Sigmoid colon (tissue), 7 donors: ENCODE data around the gene FALEC. TPM values are rescaled to one million over a fixed set of nuclear protein-coding genes. Genes with fewer than 3 reads are reported as not detected.

Experiments
- DNase-seq: peaks from one replicate; pipeline ENCODE4 v3.0.0-alpha.2; 2019
- H3K27ac ChIP-seq, 4 donors: fragments of 200-600 bp; sonication (generic); one replicate each; pipeline ENCODE4 v1.5.1; 2016 to 2019; ENCODE audit warnings: mild to moderate bottlenecking in 1 of 4
- H3K27me3 ChIP-seq, 3 donors: fragments of 200-600 bp; sonication (generic); one replicate each; pipeline ENCODE4 v1.5.1; 2019; ENCODE audit warnings: mild to moderate bottlenecking in 1 of 3
- H3K36me3 ChIP-seq, 4 donors: fragments of 200-600 bp; sonication (generic); one replicate each; pipeline ENCODE4 v1.5.1; 2016 to 2019
- H3K4me1 ChIP-seq, 4 donors: fragments of 200-600 bp; sonication (generic); one replicate each; pipeline ENCODE4 v1.5.1; 2017 to 2019
- H3K4me3 ChIP-seq, 4 donors: fragments of 200-600 bp; sonication (generic); one replicate each; pipeline ENCODE4 v1.5.1; 2017 to 2019; ENCODE audit warnings: mild to moderate bottlenecking in 2 of 4, moderate library complexity in 1 of 4
- H3K9me3 ChIP-seq, 4 donors: fragments of 200-600 bp in 3 of 4; sonication (generic) in 3 of 4; one replicate each; pipeline versions ENCODE4 v1.5.1 to v1.6.1; 2013 to 2019
- EP300 ChIP-seq, 4 donors: sonication (generic); formaldehyde crosslinking; IDR thresholded peaks; one replicate each; pipeline ENCODE4 v1.6.1; 2017; ENCODE audit warnings: antibody characterized with exemption in 4 of 4
- POLR2A ChIP-seq, 2 donors: fragments of 450-650 bp; IDR thresholded peaks; one replicate each; pipeline ENCODE4 v1.6.1; 2016; ENCODE audit warnings: antibody characterized with exemption in 2 of 2, mild to moderate bottlenecking in 2 of 2, moderate library complexity in 2 of 2
- POLR2AphosphoS5 ChIP-seq, 4 donors: sonication (generic); formaldehyde crosslinking; IDR thresholded peaks; one replicate each; pipeline ENCODE4 v1.6.1; 2017; ENCODE audit warnings: antibody characterized with exemption in 4 of 4
- WGBS, 2 donors: extraction: QIAGEN DNeasy Blood & Tissue Kit; methylation state at CpG; one replicate each; pipeline ENCODE4 v1.1.7; 2013; 5-methylcytosine and 5-hydroxymethylcytosine counted together
- intact Hi-C: fragments of 100-400 bp; cut with DNase I; formaldehyde crosslinking; loops from one replicate; pipeline ENCODE4 v1.15.1; 2023
- polyA plus RNA-seq, 3 donors: library from polyadenylated mRNA; stranded (reverse); fragments of 200-250 nt; gene quantifications; one replicate each; pipeline ENCODE4 v1.2.3, GENCODE V29; 2013
- total RNA-seq, 4 donors: library from RNA; depleted of rRNA; stranded (reverse); fragments of >200 nt; gene quantifications; one replicate each; pipeline ENCODE4 v1.1.0, GENCODE V29; 2016
- TF ChIP-seq, protein P1 (sequence below), 4 experiments: fragments of 450-650 bp in 3 of 4; fragments of 200-600 bp in 1 of 4; IDR thresholded peaks; one replicate each; pipeline ENCODE4 v1.5.1; 2016 to 2019; ENCODE audit warnings: antibody characterized with exemption in 4 of 4, mild to moderate bottlenecking in 3 of 4, moderate library complexity in 2 of 4
- donor health status: healthy with polysubstance abuse.
- donor health status: Bipolar disorder and iron deficiency.
- donor health status: healthy.

Gene FALEC
- total and polyA plus RNA-seq, 7 donors, result 0.35 TPM; not detected in 6

DNA sequence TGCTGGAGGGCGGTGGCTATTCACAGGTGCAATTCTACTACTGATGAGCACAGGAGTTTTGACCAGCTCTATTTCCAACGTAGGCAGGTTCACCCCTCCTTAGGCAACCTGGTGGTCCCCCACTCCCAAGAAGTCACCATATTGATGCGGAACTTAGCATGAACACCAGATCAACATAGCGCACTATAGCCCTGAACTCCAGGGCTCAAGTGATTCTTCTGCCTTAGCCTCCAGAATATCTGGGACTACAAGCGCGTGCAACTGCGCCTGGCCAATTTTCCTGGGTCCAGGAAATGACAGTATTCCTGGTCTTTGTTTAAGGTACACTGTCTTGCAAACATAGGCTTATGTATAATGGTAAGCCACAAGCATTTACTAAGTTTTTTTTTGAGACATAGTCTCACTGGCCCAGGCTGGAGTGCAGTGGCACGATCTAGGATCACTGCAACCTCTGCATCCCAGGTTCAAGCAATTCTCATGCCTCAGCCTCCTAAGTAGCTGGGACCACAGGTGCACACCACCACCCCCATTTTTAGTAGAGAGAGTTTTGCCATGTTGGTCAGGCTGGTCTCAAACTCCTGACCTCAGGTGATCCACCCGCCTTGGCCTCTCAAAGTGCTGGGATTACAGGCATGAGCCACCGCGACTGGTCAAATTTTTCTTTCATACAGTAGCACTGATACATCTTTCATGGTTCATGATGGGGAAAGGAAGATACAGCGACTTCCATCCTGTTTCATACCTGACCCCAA, 51.2 kb downstream of the FALEC start:
- H3K36me3 ChIP-seq, result peaks cover 0 to 8% (median under 1%) of the 10 kb centered on the region in 4 donors
- no peaks in the 10 kb centered on the region for H3K27me3 ChIP-seq
- no peaks in the 10 kb centered on the region for H3K9me3 ChIP-seq
- peak overlapping the region; percentile 95 to 99 (median 98) for H3K27ac ChIP-seq
- H3K4me1 ChIP-seq, result peaks cover 0 to 100% (median 97%) of the 10 kb centered on the region in 4 donors
- peak; percentile 63 for DNase-seq
- 79 to 88% methylated on average over 12 of the region's 12 CpGs for WGBS, 2 donors
- intact Hi-C loops, result loop anchor here (10.0 kb wide), 2 partner anchors 128 to 358 kb away; partner anchors contain the start of genes GOLPH3L and SETDB1
- H3K4me3 ChIP-seq, result peak overlapping the region; percentile 30 to 43 (median 38)
- TF ChIP-seq, protein P1, sequence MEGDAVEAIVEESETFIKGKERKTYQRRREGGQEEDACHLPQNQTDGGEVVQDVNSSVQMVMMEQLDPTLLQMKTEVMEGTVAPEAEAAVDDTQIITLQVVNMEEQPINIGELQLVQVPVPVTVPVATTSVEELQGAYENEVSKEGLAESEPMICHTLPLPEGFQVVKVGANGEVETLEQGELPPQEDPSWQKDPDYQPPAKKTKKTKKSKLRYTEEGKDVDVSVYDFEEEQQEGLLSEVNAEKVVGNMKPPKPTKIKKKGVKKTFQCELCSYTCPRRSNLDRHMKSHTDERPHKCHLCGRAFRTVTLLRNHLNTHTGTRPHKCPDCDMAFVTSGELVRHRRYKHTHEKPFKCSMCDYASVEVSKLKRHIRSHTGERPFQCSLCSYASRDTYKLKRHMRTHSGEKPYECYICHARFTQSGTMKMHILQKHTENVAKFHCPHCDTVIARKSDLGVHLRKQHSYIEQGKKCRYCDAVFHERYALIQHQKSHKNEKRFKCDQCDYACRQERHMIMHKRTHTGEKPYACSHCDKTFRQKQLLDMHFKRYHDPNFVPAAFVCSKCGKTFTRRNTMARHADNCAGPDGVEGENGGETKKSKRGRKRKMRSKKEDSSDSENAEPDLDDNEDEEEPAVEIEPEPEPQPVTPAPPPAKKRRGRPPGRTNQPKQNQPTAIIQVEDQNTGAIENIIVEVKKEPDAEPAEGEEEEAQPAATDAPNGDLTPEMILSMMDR (IDR thresholded peaks at IDR 0.05), result no peak
- TF ChIP-seq EP300 (IDR thresholded peaks at IDR 0.05), result no peak
- TF ChIP-seq POLR2AphosphoS5 (IDR thresholded peaks at IDR 0.05), result peak in 1 of 4 donors; percentile 10
- no peak for TF ChIP-seq POLR2A (IDR thresholded peaks at IDR 0.05)

DNA sequence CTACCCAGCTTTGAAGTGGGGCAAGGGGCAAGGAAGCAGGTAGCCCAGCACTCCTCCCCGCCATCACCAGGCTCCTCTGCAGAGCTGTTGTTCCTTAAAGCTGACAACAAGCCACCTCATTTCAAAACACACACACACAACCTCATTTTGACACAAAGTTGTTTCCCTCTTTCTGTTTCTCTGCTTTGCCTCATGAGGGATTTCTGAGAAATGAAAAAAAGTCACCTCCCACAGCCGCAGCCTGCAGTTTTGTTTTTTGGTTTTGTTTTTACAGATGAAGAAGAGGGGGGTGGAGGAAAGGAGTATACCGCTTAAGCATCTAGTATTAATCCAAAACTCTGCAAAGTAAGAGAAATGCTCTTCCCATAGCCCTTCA, 51.8 kb downstream of the FALEC start:
- Histone ChIP-seq H3K9me3 (no peaks in the 10 kb centered on the region), H3K27me3 (no peaks in the 10 kb centered on the region), H3K27ac (peak overlapping the region; percentile 95 to 99 (median 98)), H3K4me1 (peaks cover 0 to 100% (median 97%) of the 10 kb centered on the region in 4 donors), H3K4me3 (peak overlapping the region; percentile 30 to 43 (median 38)), H3K36me3 (peaks cover 0 to 14% (median 5%) of the 10 kb centered on the region in 4 donors)
- TF ChIP-seq POLR2AphosphoS5 (IDR thresholded peaks at IDR 0.05) (no peak), EP300 (IDR thresholded peaks at IDR 0.05) (no peak)
- TF ChIP-seq, protein P1 (IDR thresholded peaks at IDR 0.05), result no peak
- 3 to 31% methylated on average over 3 of the region's 3 CpGs for whole genome bisulfite sequencing, 2 donors
- intact Hi-C loops, result loop anchor here (10.0 kb wide), 2 partner anchors 127 to 357 kb away; partner anchors contain the start of genes GOLPH3L and SETDB1
- no peak for DNase-seq

GRCh38 chr1:150567717-150568593, 52.4 kb downstream of the FALEC start:
- H3K9me3 ChIP-seq, result no peaks in the 10 kb centered on the region
- H3K27me3 ChIP-seq, result no peaks in the 10 kb centered on the region
- intact Hi-C loops, result loop anchor here (10.0 kb wide), 2 partner anchors 127 to 357 kb away; partner anchors contain the start of genes GOLPH3L and SETDB1
- peaks cover 0 to 20% (median 10%) of the 10 kb centered on the region in 4 donors for H3K36me3 ChIP-seq
- TF ChIP-seq EP300 (IDR thresholded peaks at IDR 0.05) (peak; percentile 59 to 95 (median 82)), POLR2A (IDR thresholded peaks at IDR 0.05) (no peak), POLR2AphosphoS5 (IDR thresholded peaks at IDR 0.05) (peak; percentile 77 to 91 (median 81))
- TF ChIP-seq, protein P1 (IDR thresholded peaks at IDR 0.05), result no peak
- peak; percentile 97 for DNase-seq
- peak overlapping the region; percentile 95 to 99 (median 98) for H3K27ac ChIP-seq
- H3K4me3 ChIP-seq, result peak overlapping the region; percentile 30 to 43 (median 38)
- H3K4me1 ChIP-seq, result peaks cover 0 to 100% (median 97%) of the 10 kb centered on the region in 4 donors
- WGBS, 2 donors, result 3% methylated on average over 10 of the region's 10 CpGs

GRCh38 chr1:150568594-150568966, 53.0 kb downstream of the FALEC start:
- intact Hi-C loops, result loop anchor here (10.0 kb wide), 2 partner anchors 126 to 356 kb away; partner anchors contain the start of genes GOLPH3L and SETDB1
- H3K27me3 ChIP-seq, result no peaks in the 10 kb centered on the region

More at GRCh38 chr1:150568594-150568966, 53.0 kb downstream of the FALEC start:
- peak overlapping the region; percentile 95 to 99 (median 98) for H3K27ac ChIP-seq
- H3K4me1 ChIP-seq, result peaks cover 0 to 100% (median 97%) of the 10 kb centered on the region in 4 donors
- TF ChIP-seq EP300 (IDR thresholded peaks at IDR 0.05), result no peak
- no peak for TF ChIP-seq POLR2A (IDR thresholded peaks at IDR 0.05)
- no peak for TF ChIP-seq POLR2AphosphoS5 (IDR thresholded peaks at IDR 0.05)
- TF ChIP-seq, protein P1 (IDR thresholded peaks at IDR 0.05), result no peak
- no peak for DNase-seq
- no peaks in the 10 kb centered on the region for H3K9me3 ChIP-seq
- H3K4me3 ChIP-seq, result peak overlapping the region in 3 of 4 donors; percentile 36 to 43 (median 39)
- H3K36me3 ChIP-seq, result peaks cover 6 to 27% (median 16%) of the 10 kb centered on the region in 4 donors
